HG03025 (cell line): Measurements from ENCODE around the gene FOXN3.
"Not testable (repeated sequence)": the region's sequence is repeated elsewhere in the genome, so short reads cannot be mapped to it uniquely, and the experiment has no call there.

ENCODE experiments used
- ATAC-seq: cut with Tn5 transposase; IDR thresholded peaks from one replicate; pipeline ENCODE4 v1.9.1; 2021; ENCODE audit warnings: mild to moderate bottlenecking, moderate library complexity; ENCODE audit not compliant: unreplicated experiment, low FRiP score

The FOXN3 gene

GRCh38 chr14:89158104-89158503, 258.9 kb downstream of the FOXN3 start:
- ATAC-seq, result not testable (repeated sequence)

- ATAC-seq, result no peak
Observed at GRCh38 chr14:89155491-89155890, 261.5 kb downstream of the FOXN3 start.

DNA sequence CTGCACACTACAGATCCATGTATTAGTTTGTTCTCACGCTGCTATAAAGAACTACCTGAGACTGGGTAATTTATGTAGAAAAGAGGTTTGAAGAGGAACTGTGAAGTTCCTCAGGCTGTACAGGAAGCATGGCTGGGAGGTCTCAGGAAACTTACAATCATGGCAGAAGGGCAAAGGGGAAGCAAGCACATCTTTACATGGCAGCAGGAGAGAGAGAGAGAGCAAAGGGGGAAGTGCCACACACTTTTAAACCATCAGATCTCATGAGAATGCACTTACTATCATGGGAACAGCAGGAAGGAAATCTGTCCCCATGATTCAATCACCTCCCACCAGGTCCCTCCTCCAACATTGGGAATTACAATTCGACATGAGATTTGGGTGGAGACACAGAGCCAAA, 265.3 kb downstream of the FOXN3 start:
- ATAC-seq, result not testable (repeated sequence)

DNA sequence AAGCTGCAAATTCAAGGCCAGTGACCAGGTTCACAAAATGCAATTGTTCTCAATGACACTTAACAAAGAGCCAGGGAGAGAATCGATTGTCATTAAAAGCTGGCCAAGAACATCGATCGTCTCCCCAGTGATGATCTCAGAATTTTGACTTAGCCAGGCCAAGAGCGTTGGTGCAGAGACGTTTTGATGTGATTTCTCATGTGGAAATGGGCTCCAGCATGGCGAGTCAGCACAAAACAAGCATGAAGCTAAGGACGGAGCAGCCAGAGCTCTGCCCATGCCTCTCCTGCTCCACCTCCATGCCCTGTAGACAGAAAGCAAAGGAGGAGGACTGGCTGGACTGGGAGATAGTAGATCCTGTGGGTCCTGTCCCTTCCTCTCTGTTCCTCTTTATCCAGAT, 270.8 kb downstream of the FOXN3 start:
- ATAC-seq, result no peak

DNA sequence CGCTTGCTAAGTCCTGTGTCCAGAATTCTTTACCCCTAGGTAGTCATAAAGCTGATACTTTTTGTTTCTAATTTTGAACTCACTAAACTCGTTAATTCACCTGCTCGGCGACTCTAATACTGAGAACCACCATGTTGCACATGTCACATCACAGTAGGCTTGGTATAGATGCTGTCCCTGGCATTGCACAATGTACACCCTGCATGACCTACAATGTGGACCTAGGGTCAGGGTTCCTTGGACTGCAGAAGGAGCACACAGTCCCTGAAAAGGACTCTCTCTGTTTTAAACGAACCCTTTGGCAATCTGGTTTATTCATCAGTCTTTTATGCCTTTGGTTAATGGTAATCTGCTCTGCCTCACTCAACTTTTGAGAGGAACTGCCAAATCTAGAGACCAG, 272.4 kb downstream of the FOXN3 start:
- ATAC-seq, result no peak

GRCh38 chr14:89144066-89144465, 273.0 kb downstream of the FOXN3 start:
- no peak for ATAC-seq

- no peak for ATAC-seq
Observed at GRCh38 chr14:89143595-89143994, 273.4 kb downstream of the FOXN3 start.

DNA sequence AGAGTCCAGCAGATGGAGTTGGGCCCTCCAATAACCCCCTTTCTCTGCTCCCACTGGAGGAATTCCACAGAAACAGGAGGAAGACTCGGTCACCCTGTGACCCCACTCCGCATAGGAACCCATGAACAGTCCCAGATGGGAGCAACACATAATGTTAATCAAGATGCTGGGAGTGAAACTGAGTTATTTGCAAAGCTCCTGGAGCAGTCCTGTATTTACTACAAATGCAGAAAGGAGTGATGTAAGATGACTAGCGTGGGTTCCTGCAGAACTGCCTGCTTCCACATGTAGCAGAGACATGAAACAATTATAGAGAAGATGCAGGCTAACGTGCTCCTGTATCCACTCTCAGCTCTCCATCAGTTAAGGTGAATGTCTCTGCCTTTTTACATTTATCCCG, 274.7 kb downstream of the FOXN3 start:
- no peak for ATAC-seq

DNA sequence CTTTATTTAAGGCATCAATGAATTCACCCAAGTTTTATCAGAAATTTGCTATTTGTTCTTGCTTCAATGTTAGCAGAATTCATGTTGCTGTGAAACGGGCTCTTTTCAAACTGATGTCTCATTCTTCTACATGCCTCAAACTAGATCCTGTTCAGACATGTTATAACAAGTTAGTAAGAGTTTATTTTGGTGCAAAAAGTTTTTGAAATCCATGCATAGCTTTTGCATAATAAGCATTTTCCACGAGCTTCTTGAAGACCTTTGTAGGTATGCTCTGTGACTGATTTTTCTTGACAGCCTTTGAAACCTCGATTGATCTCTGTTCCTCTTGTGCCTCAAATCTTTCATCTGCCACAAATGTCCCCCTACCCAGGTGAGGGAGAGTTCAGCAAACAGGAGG, 275.2 kb downstream of the FOXN3 start:
- ATAC-seq, result no peak

GRCh38 chr14:89140326-89140725, 276.7 kb downstream of the FOXN3 start:
- ATAC-seq, result no peak

GRCh38 chr14:89139404-89140247, 277.4 kb downstream of the FOXN3 start:
- ATAC-seq, result no peak

DNA sequence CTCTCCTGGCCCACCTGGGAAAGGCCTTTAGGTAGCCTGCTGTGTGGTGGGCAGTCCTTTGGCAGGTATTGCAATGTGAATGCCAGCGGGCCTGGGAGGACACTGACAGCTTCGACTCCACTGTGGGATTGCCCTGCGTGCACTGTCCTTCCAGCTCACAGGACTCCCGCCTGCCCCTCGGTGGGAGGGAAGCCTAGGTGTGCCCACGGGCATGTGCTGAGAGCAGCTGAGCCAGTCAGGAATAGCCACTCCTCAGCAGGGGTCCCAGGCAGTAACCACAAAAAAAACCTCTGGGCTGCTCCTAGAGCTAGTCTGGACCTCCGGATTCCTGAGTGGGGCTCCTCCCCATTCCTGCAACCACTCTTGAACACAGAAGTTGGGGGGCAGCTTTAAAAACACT, 278.2 kb downstream of the FOXN3 start:
- ATAC-seq, result no peak

GRCh38 chr14:89137526-89138163, 279.4 kb downstream of the FOXN3 start:
- ATAC-seq, result no peak

- ATAC-seq, result no peak
Observed at GRCh38 chr14:89136587-89136986, 280.4 kb downstream of the FOXN3 start.

GRCh38 chr14:89134640-89135039, 282.4 kb downstream of the FOXN3 start:
- ATAC-seq, result no peak

DNA sequence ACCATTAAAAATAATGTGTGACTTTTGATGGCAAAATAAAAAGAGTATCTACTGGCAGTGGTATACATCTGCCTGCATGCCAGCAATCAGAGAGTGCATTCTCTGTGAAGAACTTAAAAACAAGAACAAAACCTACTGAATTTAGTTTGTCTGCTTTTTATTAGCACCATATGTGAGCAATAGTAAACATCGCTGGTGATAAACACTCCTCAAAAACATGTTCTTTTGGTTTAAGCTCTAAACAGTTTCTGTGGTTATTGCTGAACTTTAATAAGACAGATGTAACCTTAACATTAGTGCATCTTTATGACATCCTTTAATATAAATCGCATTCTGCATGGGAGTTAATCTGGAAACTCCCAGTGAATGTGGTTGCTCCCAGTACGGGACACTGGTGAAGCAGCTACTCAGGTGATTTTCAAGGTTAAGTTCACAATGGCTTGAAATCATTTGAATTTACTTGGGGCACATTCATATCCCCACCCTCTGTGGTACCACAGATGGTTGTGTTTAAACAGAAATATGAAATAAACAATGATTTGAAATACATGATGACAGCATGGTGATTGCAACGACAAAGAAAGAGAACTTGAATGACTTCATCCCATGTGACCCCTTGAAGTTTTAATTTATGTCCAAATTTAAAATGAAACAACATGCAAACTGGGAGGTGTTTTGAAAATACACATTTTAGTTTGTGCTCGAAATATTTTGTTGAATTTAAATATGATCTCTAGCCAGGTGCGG, 285.9 kb downstream of the FOXN3 start:
- ATAC-seq, result no peak

DNA sequence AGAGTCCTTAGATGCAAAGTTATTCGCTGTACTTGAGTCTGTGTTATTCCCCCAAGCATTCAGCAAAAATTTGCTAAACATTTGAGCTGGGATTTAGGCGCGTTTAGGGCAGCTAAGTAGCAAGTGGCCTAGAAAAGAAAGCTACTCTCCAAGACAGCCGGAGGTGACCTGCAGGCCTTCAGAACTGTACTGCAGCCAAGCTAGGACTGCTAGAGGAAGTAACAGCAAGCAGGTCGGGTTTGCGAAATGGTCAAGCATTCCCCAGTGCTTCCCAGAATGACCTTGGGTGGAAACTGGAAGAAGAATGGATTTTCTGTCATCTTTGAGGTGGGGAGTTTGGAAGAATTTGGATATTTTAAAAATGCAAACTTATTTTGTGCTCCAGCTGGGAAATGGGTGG, 287.5 kb downstream of the FOXN3 start:
- ATAC-seq, result no peak

GRCh38 chr14:89128311-89129026, 288.6 kb downstream of the FOXN3 start:
- ATAC-seq, result no peak

- no peak for ATAC-seq
Observed at GRCh38 chr14:89126461-89126860, 290.6 kb downstream of the FOXN3 start.

DNA sequence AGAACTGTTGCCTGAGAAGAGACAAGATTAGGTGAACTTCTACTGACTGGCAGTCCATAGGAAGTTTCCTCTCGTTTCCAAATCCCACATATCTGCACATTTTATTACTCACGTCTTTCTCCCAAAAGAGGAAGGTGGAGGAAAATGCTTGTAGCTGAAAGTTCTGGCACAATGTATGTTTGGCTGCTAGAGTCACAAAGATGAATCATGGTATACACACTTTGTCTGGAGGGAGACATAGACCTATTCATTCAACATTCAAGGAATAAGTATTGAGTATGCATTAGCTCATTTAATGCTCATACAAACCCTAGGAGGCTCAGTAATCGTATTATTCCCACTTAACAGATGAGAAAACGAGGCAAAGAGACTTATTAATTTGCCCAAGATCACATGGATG, 291.8 kb downstream of the FOXN3 start:
- no peak for ATAC-seq

- ATAC-seq, result no peak
Observed at GRCh38 chr14:89123851-89124250, 293.2 kb downstream of the FOXN3 start.
